PC-3 (cell line): ENCODE data around the gene LGR4. TPM values are rescaled to one million over a fixed set of nuclear protein-coding genes. Genes with fewer than 3 reads are reported as not detected.

Experiments
- ATAC-seq: fragments of 200-7000 bp; cut with Tn5 transposase; 2 replicates; pipeline ENCODE4 v1.9.1; 2020; ENCODE audit warnings: mild to moderate bottlenecking, moderate library complexity
- BruUV-seq: library from RNA; stranded (reverse); fragments of 400-500 nt; replicated peaks from 2 replicates; lab custom pipeline; 2021; lab: Mats Ljungman, UMichigan
- CTCF ChIA-PET: fragments of 300-600 bp; sonication (Branson Sonifier 250); formaldehyde crosslinking; loops from one replicate; lab custom pipeline; 2022; ENCODE audit warnings: antibody characterized with exemption; lab: Charles Lee
- POLR2A ChIA-PET: fragments of 300-600 bp; sonication (Branson Sonifier 250); formaldehyde crosslinking; loops from one replicate; lab custom pipeline; 2022; ENCODE audit warnings: antibody characterized with exemption; ENCODE audit not compliant: unreplicated experiment; lab: Charles Lee
- DNase-seq: peaks from one replicate; pipeline ENCODE4 v3.0.0-alpha.2; 2015
- H2AFZ ChIP-seq: fragments of 300-600 bp; sonication (generic); 2 replicates; pipeline ENCODE4 v1.6.0; 2016; ENCODE audit warnings: antibody characterized with exemption, low read length
- H3F3A ChIP-seq: fragments of 300-600 bp; sonication (generic); one replicate; pipeline ENCODE4 v1.6.0; 2017; ENCODE audit warnings: antibody characterized with exemption, low read length, control low read depth, mild to moderate bottlenecking; ENCODE audit not compliant: unreplicated experiment
- H3K27ac ChIP-seq: fragments of 300-600 bp; sonication (generic); 2 replicates; pipeline ENCODE4 v1.5.1; 2016; ENCODE audit warnings: mild to moderate bottlenecking, low read length
- H3K27me3 ChIP-seq: fragments of 300-600 bp; sonication (generic); 2 replicates; pipeline ENCODE4 v1.6.1; 2016; ENCODE audit warnings: low read length, mixed read lengths
- H3K36me3 ChIP-seq: fragments of 300-600 bp; sonication (generic); 2 replicates; pipeline ENCODE4 v1.6.1; 2016; ENCODE audit warnings: low read depth, mixed run types, low read length, mixed read lengths
- H3K4me1 ChIP-seq: fragments of 300-600 bp; sonication (generic); 2 replicates; pipeline ENCODE4 v1.5.1; 2016; ENCODE audit warnings: low read length; ENCODE audit not compliant: insufficient read depth
- H3K4me2 ChIP-seq: fragments of 300-600 bp; sonication (generic); 2 replicates; pipeline ENCODE4 v1.6.0; 2016; ENCODE audit warnings: low read length
- H3K4me3 ChIP-seq: fragments of 300-600 bp; sonication (generic); 2 replicates; pipeline ENCODE4 v1.5.1; 2016; ENCODE audit warnings: mild to moderate bottlenecking, low read length, mixed read lengths
- H3K79me2 ChIP-seq: fragments of 300-600 bp; sonication (generic); 2 replicates; pipeline ENCODE4 v1.6.1; 2017; ENCODE audit warnings: low read length, mixed read lengths
- H3K9ac ChIP-seq: fragments of 300-600 bp; sonication (generic); 2 replicates; pipeline ENCODE4 v1.6.0; 2016; ENCODE audit warnings: mild to moderate bottlenecking, low read length
- H3K9me2 ChIP-seq: fragments of 300-600 bp; sonication (generic); replicated peaks from 2 replicates; pipeline ENCODE4 v1.6.1; 2016; ENCODE audit warnings: mixed run types, low read length, mixed read lengths
- H3K9me3 ChIP-seq: fragments of 300-600 bp; sonication (generic); 2 replicates; pipeline ENCODE4 v1.6.1; 2016; ENCODE audit warnings: low read length, mixed read lengths
- H4K20me1 ChIP-seq: fragments of 300-600 bp; sonication (generic); 2 replicates; pipeline ENCODE4 v1.6.1; 2016; ENCODE audit warnings: low read length, mixed read lengths
- CTCF ChIP-seq: fragments of 300-600 bp; sonication (generic); conservative IDR thresholded peaks from 2 replicates; pipeline ENCODE4 v1.5.1; 2017; ENCODE audit warnings: antibody characterized with exemption, low read depth, mild to moderate bottlenecking, low read length
- EZH2 ChIP-seq: fragments of 300-600 bp; sonication (generic); IDR thresholded peaks from one replicate; pipeline ENCODE4 v1.6.1; 2017; ENCODE audit warnings: antibody characterized with exemption, mild to moderate bottlenecking, low read length; ENCODE audit not compliant: unreplicated experiment
- EZH2phosphoT487 ChIP-seq: fragments of 300-600 bp; sonication (generic); IDR thresholded peaks from 2 replicates; pipeline ENCODE4 v1.6.1; 2018; ENCODE audit warnings: mild to moderate bottlenecking, antibody characterized with exemption, low read length, borderline replicate concordance
- intact Hi-C: fragments of 100-400 bp; cut with micrococcal nuclease; formaldehyde crosslinking; loops from 2 replicates; pipeline ENCODE4 v1.9.0; 2023
- total RNA-seq: library from RNA; depleted of rRNA; stranded (reverse); fragments of >200 nt; gene quantifications from 2 replicates; pipeline ENCODE4 v1.2.3, GENCODE V29; 2014

LGR4 gene
- total RNA-seq, 1 experiment from 2014 or later = 13.5 TPM

DNA sequence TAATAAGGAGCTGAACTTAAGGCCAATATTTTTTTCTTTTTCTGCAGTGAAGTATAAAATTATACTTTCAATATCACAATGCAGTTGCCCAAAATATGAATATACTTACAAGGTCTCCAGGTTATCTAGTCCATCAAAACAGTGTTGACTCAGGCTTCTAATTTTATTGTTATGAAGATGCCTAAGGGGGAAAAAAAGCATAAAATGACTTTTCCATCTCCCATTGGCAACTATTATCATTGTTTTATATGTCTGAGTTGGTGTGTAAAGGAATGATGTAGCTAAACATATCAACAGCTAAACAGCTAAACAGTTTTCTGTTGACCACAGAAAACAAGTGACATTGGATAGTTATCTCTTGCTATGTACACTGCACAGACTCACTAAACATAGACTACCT lies 88.4 kb downstream of the LGR4 start:
- H3K9me2 ChIP-seq = no peaks in the 10 kb centered on the region
- H2AFZ ChIP-seq = no peak overlapping the region
- no TSS peak for BruUV-seq
- no peak overlapping the region for H3K4me2 ChIP-seq
- H3K4me1 ChIP-seq = no peaks in the 10 kb centered on the region
- CTCF ChIA-PET = no interaction called here
- no peak for TF ChIP-seq EZH2
- TF ChIP-seq EZH2phosphoT487 = no peak
- TF ChIP-seq CTCF = no peak
- H3K9me3 ChIP-seq = no peaks in the 10 kb centered on the region
- intact Hi-C loops = no loop called here
- no peak overlapping the region for H3K9ac ChIP-seq
- ATAC-seq (no peak), DNase-seq (no peak)
- H3K4me3 ChIP-seq = no peak overlapping the region
- no peaks in the 10 kb centered on the region for H4K20me1 ChIP-seq
- H3K27ac ChIP-seq = no peak overlapping the region
- H3F3A ChIP-seq = no peaks in the 10 kb centered on the region
- POLR2A ChIA-PET = no interaction called here
- H3K27me3 ChIP-seq = no peaks in the 10 kb centered on the region
- H3K36me3 ChIP-seq = no peaks in the 10 kb centered on the region
- H3K79me2 ChIP-seq = no peaks in the 10 kb centered on the region

DNA sequence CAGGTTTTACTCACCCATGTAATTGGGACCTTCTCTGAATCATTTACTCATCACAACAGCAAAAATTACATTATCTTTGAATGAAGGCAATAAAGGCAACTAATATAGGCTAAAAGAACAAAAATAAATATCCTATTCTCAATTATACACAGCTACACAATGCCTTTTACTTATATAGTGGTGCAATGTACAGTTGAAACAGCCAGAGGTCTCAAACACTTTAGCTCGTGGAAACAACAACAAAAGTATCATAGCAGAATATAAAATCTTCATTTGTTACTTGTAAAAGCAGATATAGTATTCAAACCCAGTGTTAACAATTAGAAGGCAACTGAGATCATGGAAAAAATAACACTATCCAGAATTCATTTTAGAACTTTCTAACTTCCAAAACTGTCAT lies 88.9 kb downstream of the LGR4 start:
- Histone ChIP-seq H3K9me3 (no peaks in the 10 kb centered on the region), H3K27ac (no peak overlapping the region), H3K79me2 (no peaks in the 10 kb centered on the region), H3K4me3 (no peak overlapping the region), H3K9me2 (no peaks in the 10 kb centered on the region), H2AFZ (no peak overlapping the region), H3K9ac (no peak overlapping the region), H3F3A (no peaks in the 10 kb centered on the region), H3K27me3 (no peaks in the 10 kb centered on the region), H3K4me2 (no peak overlapping the region), H3K4me1 (no peaks in the 10 kb centered on the region), H4K20me1 (no peaks in the 10 kb centered on the region), H3K36me3 (no peaks in the 10 kb centered on the region)
- intact Hi-C loops = no loop called here
- ATAC-seq (no peak), DNase-seq (no peak)
- TF ChIP-seq EZH2 = no peak
- no peak for TF ChIP-seq EZH2phosphoT487
- TF ChIP-seq CTCF = no peak
- ChIA-PET POLR2A (no interaction called here), CTCF (no interaction called here)
- no TSS peak for BruUV-seq

DNA sequence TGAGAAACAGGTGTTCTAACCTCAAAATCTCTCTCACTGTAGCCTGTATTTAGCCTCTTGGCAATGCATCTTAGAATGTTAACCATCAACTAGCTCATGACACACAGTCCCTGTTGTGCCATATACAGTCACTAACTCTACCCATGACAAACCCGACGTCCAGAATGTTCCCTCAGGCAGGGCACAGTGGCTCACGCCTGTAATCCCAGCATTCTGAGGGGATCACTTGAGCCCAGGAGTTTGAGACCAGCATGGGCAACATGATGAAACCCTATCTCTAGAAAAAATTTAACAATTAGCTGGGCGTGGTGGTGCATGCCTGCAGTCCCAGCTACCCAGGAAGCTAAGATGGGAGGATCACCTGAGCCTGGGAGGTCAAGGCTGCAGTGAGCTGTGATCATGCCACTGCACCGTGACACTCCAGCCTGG lies 91.3 kb downstream of the LGR4 start:
- Histone ChIP-seq H2AFZ (no peak overlapping the region), H4K20me1 (no peaks in the 10 kb centered on the region), H3K27me3 (no peaks in the 10 kb centered on the region), H3K4me3 (no peak overlapping the region), H3K9me2 (no peaks in the 10 kb centered on the region), H3K4me1 (no peaks in the 10 kb centered on the region), H3F3A (no peaks in the 10 kb centered on the region), H3K27ac (no peak overlapping the region), H3K4me2 (no peak overlapping the region), H3K9ac (no peak overlapping the region), H3K79me2 (no peaks in the 10 kb centered on the region), H3K9me3 (no peaks in the 10 kb centered on the region), H3K36me3 (no peaks in the 10 kb centered on the region)
- ChIA-PET CTCF (no interaction called here), POLR2A (no interaction called here)
- TF ChIP-seq CTCF = no peak
- no peak for TF ChIP-seq EZH2phosphoT487
- no peak for TF ChIP-seq EZH2
- BruUV-seq = no TSS peak
- intact Hi-C loops = no loop called here
- ATAC-seq (no peak), DNase-seq (no peak)
